Measurements from ENCODE around the gene ID1. TPM values are rescaled to one million over a fixed set of nuclear protein-coding genes. Genes with fewer than 3 reads are reported as not detected.

ID1 gene
- total and polyA plus RNA-seq, 2 of the 13 experiments (the other 11 are each of a cell fraction or from before 2014, with no cell fraction given) = 320 to 419 TPM

GRCh38 chr20:31572701-31573554 lies 32.2 kb upstream of the ID1 start (continued):
- peak; percentile 25; the same call in 1 of the 2 replicates for TF ChIP-seq ZNF34 (CRISPR knock-in tag; IDR thresholded peaks at IDR 0.05; ENCODE audit: borderline replicate concordance)
- TF ChIP-seq SALL1 (CRISPR knock-in tag; IDR thresholded peaks at IDR 0.05) = peak; percentile 96
- TF ChIP-seq ZNF576 (CRISPR knock-in tag; IDR thresholded peaks at IDR 0.05) = no peak
- TF ChIP-seq ZNF17 (CRISPR knock-in tag; IDR thresholded peaks at IDR 0.05) = 0 out of 2 replicates have a peak, but pooled peaks have one; percentile 65
- TF ChIP-seq ZNF510 (CRISPR knock-in tag; IDR thresholded peaks at IDR 0.05; ENCODE audit: low read depth) = 0 out of 2 replicates have a peak, but pooled peaks have one; percentile 12
- no peak for TF ChIP-seq PRMT3 (CRISPR knock-in tag; IDR thresholded peaks at IDR 0.05; ENCODE audit: borderline replicate concordance, low read depth)
- TF ChIP-seq SNAPC2 (CRISPR knock-in tag; IDR thresholded peaks at IDR 0.05) = peak; percentile 86
- no peak; the same call in 1 of the 2 replicates for TF ChIP-seq ARNT2 (CRISPR knock-in tag; IDR thresholded peaks at IDR 0.05; ENCODE audit: low read depth)
- TF ChIP-seq ZSCAN9 (CRISPR knock-in tag; IDR thresholded peaks at IDR 0.05; ENCODE audit: borderline replicate concordance) = peak; percentile 90; the same call in 1 of the 2 replicates
- TF ChIP-seq MED13 (CRISPR knock-in tag; IDR thresholded peaks at IDR 0.05) = peak; percentile 97
- TF ChIP-seq HCFC1 (IDR thresholded peaks at IDR 0.05; ENCODE audit: low read depth, low read length) = 0 out of 2 replicates have a peak, but pooled peaks have one; percentile 15
- TF ChIP-seq ZMYM2 (CRISPR knock-in tag; IDR thresholded peaks at IDR 0.05) = peak; percentile 81; the same call in 1 of the 2 replicates
- peak; percentile 69; the same call in 1 of the 2 replicates for TF ChIP-seq ATF7-NPFF (CRISPR knock-in tag; IDR thresholded peaks at IDR 0.05; ENCODE audit: low read depth)
- TF ChIP-seq, protein P1, sequence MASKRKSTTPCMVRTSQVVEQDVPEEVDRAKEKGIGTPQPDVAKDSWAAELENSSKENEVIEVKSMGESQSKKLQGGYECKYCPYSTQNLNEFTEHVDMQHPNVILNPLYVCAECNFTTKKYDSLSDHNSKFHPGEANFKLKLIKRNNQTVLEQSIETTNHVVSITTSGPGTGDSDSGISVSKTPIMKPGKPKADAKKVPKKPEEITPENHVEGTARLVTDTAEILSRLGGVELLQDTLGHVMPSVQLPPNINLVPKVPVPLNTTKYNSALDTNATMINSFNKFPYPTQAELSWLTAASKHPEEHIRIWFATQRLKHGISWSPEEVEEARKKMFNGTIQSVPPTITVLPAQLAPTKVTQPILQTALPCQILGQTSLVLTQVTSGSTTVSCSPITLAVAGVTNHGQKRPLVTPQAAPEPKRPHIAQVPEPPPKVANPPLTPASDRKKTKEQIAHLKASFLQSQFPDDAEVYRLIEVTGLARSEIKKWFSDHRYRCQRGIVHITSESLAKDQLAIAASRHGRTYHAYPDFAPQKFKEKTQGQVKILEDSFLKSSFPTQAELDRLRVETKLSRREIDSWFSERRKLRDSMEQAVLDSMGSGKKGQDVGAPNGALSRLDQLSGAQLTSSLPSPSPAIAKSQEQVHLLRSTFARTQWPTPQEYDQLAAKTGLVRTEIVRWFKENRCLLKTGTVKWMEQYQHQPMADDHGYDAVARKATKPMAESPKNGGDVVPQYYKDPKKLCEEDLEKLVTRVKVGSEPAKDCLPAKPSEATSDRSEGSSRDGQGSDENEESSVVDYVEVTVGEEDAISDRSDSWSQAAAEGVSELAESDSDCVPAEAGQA (IDR thresholded peaks at IDR 0.05; ENCODE audit: low read depth) = peak; percentile 40; the same call in 1 of the 2 replicates
- TF ChIP-seq, protein P1 (CRISPR knock-in tag; IDR thresholded peaks at IDR 0.05; ENCODE audit: borderline replicate concordance) = peak; percentile 72
- TF ChIP-seq, protein P2, sequence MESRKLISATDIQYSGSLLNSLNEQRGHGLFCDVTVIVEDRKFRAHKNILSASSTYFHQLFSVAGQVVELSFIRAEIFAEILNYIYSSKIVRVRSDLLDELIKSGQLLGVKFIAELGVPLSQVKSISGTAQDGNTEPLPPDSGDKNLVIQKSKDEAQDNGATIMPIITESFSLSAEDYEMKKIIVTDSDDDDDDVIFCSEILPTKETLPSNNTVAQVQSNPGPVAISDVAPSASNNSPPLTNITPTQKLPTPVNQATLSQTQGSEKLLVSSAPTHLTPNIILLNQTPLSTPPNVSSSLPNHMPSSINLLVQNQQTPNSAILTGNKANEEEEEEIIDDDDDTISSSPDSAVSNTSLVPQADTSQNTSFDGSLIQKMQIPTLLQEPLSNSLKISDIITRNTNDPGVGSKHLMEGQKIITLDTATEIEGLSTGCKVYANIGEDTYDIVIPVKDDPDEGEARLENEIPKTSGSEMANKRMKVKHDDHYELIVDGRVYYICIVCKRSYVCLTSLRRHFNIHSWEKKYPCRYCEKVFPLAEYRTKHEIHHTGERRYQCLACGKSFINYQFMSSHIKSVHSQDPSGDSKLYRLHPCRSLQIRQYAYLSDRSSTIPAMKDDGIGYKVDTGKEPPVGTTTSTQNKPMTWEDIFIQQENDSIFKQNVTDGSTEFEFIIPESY (CRISPR knock-in tag; IDR thresholded peaks at IDR 0.05) = peak; percentile 4; the same call in 1 of the 2 replicates
- peak; percentile 43; the same call in 1 of the 2 replicates for TF ChIP-seq ZBTB21 (CRISPR knock-in tag; IDR thresholded peaks at IDR 0.05)
- TF ChIP-seq ELK4 (CRISPR knock-in tag; IDR thresholded peaks at IDR 0.05; ENCODE audit: borderline replicate concordance) = 0 out of 2 replicates have a peak, but pooled peaks have one; percentile 33
- TF ChIP-seq ZNF121 (CRISPR knock-in tag; IDR thresholded peaks at IDR 0.05) = peak; percentile 84; the same call in 1 of the 2 replicates
- peak; percentile 68 for TF ChIP-seq CBFB (CRISPR knock-in tag; IDR thresholded peaks at IDR 0.05)

Measured in HepG2 (cell line).